H1 (cell line): ENCODE data around the gene SFXN4. TPM values are rescaled to one million over a fixed set of nuclear protein-coding genes. Genes with fewer than 3 reads are reported as not detected.
"Not testable (repeated sequence)": the region's sequence is repeated elsewhere in the genome, so short reads cannot be mapped to it uniquely, and the experiment has no call there.

Experiments used
- CTCF ChIA-PET: fragments of 300-600 bp; sonication (Branson Sonifier 250); formaldehyde crosslinking; loops from one replicate; lab custom pipeline; 2021; ENCODE audit not compliant: partially characterized antibody; lab: Charles Lee
- POLR2A ChIA-PET: fragments of 300-600 bp; sonication (Branson Sonifier 250); formaldehyde crosslinking; loops from one replicate; lab custom pipeline; 2021; ENCODE audit warnings: inconsistent platforms; ENCODE audit not compliant: partially characterized antibody; lab: Charles Lee
- DNase-seq, 2 experiments: peaks; one replicate each; pipeline versions ENCODE4 v3.0.0 to v3.0.0-alpha.2; 2010 to 2022; ENCODE audit warnings: low spot score in 2 of 2, low read depth in 1 of 2, mixed read lengths in 1 of 2
- FAIRE-seq: peaks from 2 replicates; lab custom pipeline; 2011; peaks lifted over from hg19 to GRCh38; lab: Jason Lieb, UNC
- H2AFZ ChIP-seq: 2 replicates; pipeline ENCODE4 v1.8.1; 2012; ENCODE audit warnings: low read length, inconsistent platforms
- H2AK5ac ChIP-seq: 2 replicates; pipeline ENCODE4 v1.6.1; 2013; ENCODE audit warnings: low read depth, low read length
- H2BK120ac ChIP-seq: replicated peaks from 2 replicates; pipeline ENCODE3; 2013; ENCODE audit warnings: low read depth, low read length, inconsistent platforms
- H2BK12ac ChIP-seq: 2 replicates; pipeline ENCODE4 v1.6.1; 2013; ENCODE audit warnings: low read depth, low read length
- H2BK15ac ChIP-seq: 2 replicates; pipeline ENCODE4 v1.6.1; 2013; ENCODE audit warnings: low read length
- H2BK20ac ChIP-seq: 2 replicates; pipeline ENCODE4 v1.6.1; 2013; ENCODE audit warnings: low read length
- H2BK5ac ChIP-seq: 2 replicates; pipeline ENCODE4 v1.6.1; 2013; ENCODE audit warnings: low read depth, low read length
- H3K14ac ChIP-seq: 2 replicates; pipeline ENCODE4 v1.6.1; 2013; ENCODE audit warnings: inconsistent platforms; ENCODE audit not compliant: insufficient read length
- H3K18ac ChIP-seq: 2 replicates; pipeline ENCODE4 v1.6.1; 2013; ENCODE audit warnings: low read length; ENCODE audit errors: extremely low read depth
- H3K23ac ChIP-seq: 2 replicates; pipeline ENCODE4 v1.6.1; 2013; ENCODE audit warnings: inconsistent platforms; ENCODE audit not compliant: insufficient read length
- H3K23me2 ChIP-seq: 2 replicates; pipeline ENCODE4 v1.6.1; 2013; ENCODE audit warnings: low read depth, low read length
- H3K27ac ChIP-seq: 2 replicates; pipeline ENCODE4 v1.6.1; 2011; ENCODE audit warnings: low read depth, low read length, inconsistent platforms
- H3K27me3 ChIP-seq, 4 experiments: replicated peaks in 1 of 4; 1 replicate in 1 of 4; 2 replicates in 3 of 4; pipeline versions ENCODE4 v1.6.1 to v1.8.1; 2011 to 2013; ENCODE audit warnings: low read length in 3 of 4, mild to moderate bottlenecking in 3 of 4, inconsistent platforms in 2 of 4, mixed read lengths in 2 of 4, moderate library complexity in 1 of 4; ENCODE audit not compliant: control insufficient read depth in 3 of 4, insufficient read depth in 3 of 4; ENCODE audit errors: extremely low read depth in 1 of 4
- H3K36me3 ChIP-seq, 4 experiments: 2 replicates each; pipeline versions ENCODE4 v1.6.1 to v1.8.1; 2011 to 2013; ENCODE audit warnings: mild to moderate bottlenecking in 4 of 4, low read length in 3 of 4, moderate library complexity in 2 of 4, control low read depth in 1 of 4, inconsistent platforms in 1 of 4; ENCODE audit not compliant: insufficient read depth in 4 of 4, control insufficient read depth in 2 of 4
- H3K4ac ChIP-seq: replicated peaks from 2 replicates; pipeline ENCODE3; 2013; ENCODE audit warnings: low read length, low read depth, mixed read lengths, inconsistent platforms; ENCODE audit not compliant: insufficient read length
- H3K4me1 ChIP-seq, 4 experiments: replicated peaks in 1 of 4; 1 replicate in 1 of 4; 2 replicates in 3 of 4; pipeline versions ENCODE4 v1.6.1 to v1.8.1; 2011 to 2013; ENCODE audit warnings: low read length in 3 of 4, inconsistent platforms in 2 of 4, mixed read lengths in 1 of 4; ENCODE audit not compliant: insufficient read depth in 4 of 4, control insufficient read depth in 3 of 4
- H3K4me2 ChIP-seq, 2 experiments: 2 replicates each; pipeline versions ENCODE4 v1.6.1 to v1.8.1; 2011 to 2013; ENCODE audit warnings: low read depth in 2 of 2, low read length in 2 of 2, control low read depth in 1 of 2, inconsistent platforms in 1 of 2, mild to moderate bottlenecking in 1 of 2; ENCODE audit not compliant: insufficient read depth in 1 of 2
- H3K4me3 ChIP-seq, 4 experiments: fragments of 200-600, 300-600 bp in 1 of 4; sonication (generic), shearing (Covaris generic), sonication (Bioruptor Twin) in 1 of 4; 2 replicates each; pipeline versions ENCODE4 v1.5.1 to v1.8.1; 2011 to 2016; ENCODE audit warnings: low read length in 4 of 4, low read depth in 3 of 4, control low read depth in 2 of 4, inconsistent platforms in 2 of 4, mild to moderate bottlenecking in 2 of 4, mixed read lengths in 1 of 4, moderate library complexity in 1 of 4; ENCODE audit not compliant: insufficient read depth in 2 of 4; ENCODE audit errors: extremely low read depth in 1 of 4
- H3K56ac ChIP-seq: replicated peaks from 2 replicates; pipeline ENCODE3; 2013; ENCODE audit warnings: low read depth, mild to moderate bottlenecking, mixed read lengths, low read length, inconsistent platforms; ENCODE audit not compliant: insufficient read length
- H3K79me1 ChIP-seq: 2 replicates; pipeline ENCODE4 v1.6.1; 2013; ENCODE audit warnings: low read depth, low read length, control low read depth
- H3K79me2 ChIP-seq, 2 experiments: 2 replicates each; pipeline versions ENCODE4 v1.6.1 to v1.8.1; 2012 to 2013; ENCODE audit warnings: low read length in 2 of 2, mild to moderate bottlenecking in 2 of 2, inconsistent platforms in 1 of 2; ENCODE audit not compliant: insufficient read depth in 2 of 2, control insufficient read depth in 1 of 2
- H3K9ac ChIP-seq, 4 experiments: replicated peaks in 1 of 4; 1 replicate in 1 of 4; 2 replicates in 3 of 4; pipeline versions ENCODE4 v1.6.1 to v1.8.1; 2011 to 2013; ENCODE audit warnings: low read depth in 3 of 4, low read length in 3 of 4, control low read depth in 2 of 4, mild to moderate bottlenecking in 2 of 4, moderate library complexity in 2 of 4, inconsistent platforms in 1 of 4; ENCODE audit errors: extremely low read depth in 1 of 4
- H3K9me3 ChIP-seq, 2 experiments: 2 replicates each; pipeline versions ENCODE4 v1.6.1 to v1.8.1; 2012 to 2013; ENCODE audit warnings: mild to moderate bottlenecking in 2 of 2, moderate library complexity in 2 of 2, control low read depth in 1 of 2, inconsistent platforms in 1 of 2, low read depth in 1 of 2, low read length in 1 of 2, mixed read lengths in 1 of 2; ENCODE audit not compliant: insufficient read depth in 2 of 2
- H4K20me1 ChIP-seq, 2 experiments: replicated peaks in 1 of 2; 2 replicates each; pipeline versions ENCODE3 to v1.8.1; 2011 to 2013; ENCODE audit warnings: inconsistent platforms in 2 of 2, low read length in 2 of 2, mild to moderate bottlenecking in 1 of 2; ENCODE audit not compliant: insufficient read depth in 2 of 2, control insufficient read depth in 1 of 2
- H4K5ac ChIP-seq: 2 replicates; pipeline ENCODE4 v1.6.1; 2013; ENCODE audit warnings: low read length, low read depth, mixed read lengths, inconsistent platforms; ENCODE audit not compliant: insufficient read length
- H4K8ac ChIP-seq: 2 replicates; pipeline ENCODE4 v1.8.0; 2013; ENCODE audit warnings: mild to moderate bottlenecking, moderate library complexity, low read length, inconsistent platforms; ENCODE audit not compliant: insufficient read depth; ENCODE audit errors: extremely low read depth
- H4K91ac ChIP-seq: replicated peaks from 2 replicates; pipeline ENCODE3; 2013; ENCODE audit warnings: low read length, mixed read lengths, inconsistent platforms; ENCODE audit not compliant: insufficient read length
- WGBS, 2 experiments: shearing (Covaris generic) in 1 of 2; methylation state at CpG; one replicate each; pipeline versions ENCODE4 v1.1.6 to v1.1.7; 2013 to 2015; ENCODE audit warnings: low lambda C conversion rate in 2 of 2, mixed read lengths in 2 of 2, inconsistent platforms in 1 of 2, low coverage in 1 of 2, missing lambda C conversion rate in 1 of 2; ENCODE audit not compliant: insufficient replicate concordance in 2 of 2, insufficient coverage in 1 of 2, insufficient read length in 1 of 2; ENCODE audit errors: extremely low coverage in 1 of 2, missing lambda C conversion rate in 1 of 2; 5-methylcytosine and 5-hydroxymethylcytosine counted together
- polyA plus RNA-seq, 7 experiments: library from polyadenylated mRNA; depleted of rRNA in 3 of 7; stranded (reverse) in 5 of 7; unstranded in 2 of 7; fragments of >200 nt in 5 of 7; fragments of 200-250 nt in 2 of 7; gene quantifications; 1 replicate in 5 of 7; 2 replicates in 1 of 7; 4 replicates in 1 of 7; pipeline versions ENCODE4 v1.2.1 to v1.2.3, GENCODE V29; 2011 to 2013; ENCODE audit warnings: missing spikeins in 2 of 7, mixed read lengths in 2 of 7
- total RNA-seq: library from RNA; stranded (reverse); fragmentation: NEBNext Ultra II Directional; extraction: Animal tissue kit (Norgen Biotek cat#: 25700); gene quantifications from 2 replicates; pipeline ENCODE4 v1.2.1, GENCODE V29; 2021

SFXN4 gene
- total and polyA plus RNA-seq, 2 of the 8 experiments (the other 6 are each of a cell fraction or from before 2014, with no cell fraction given) = 15.4 to 21.6 TPM

DNA sequence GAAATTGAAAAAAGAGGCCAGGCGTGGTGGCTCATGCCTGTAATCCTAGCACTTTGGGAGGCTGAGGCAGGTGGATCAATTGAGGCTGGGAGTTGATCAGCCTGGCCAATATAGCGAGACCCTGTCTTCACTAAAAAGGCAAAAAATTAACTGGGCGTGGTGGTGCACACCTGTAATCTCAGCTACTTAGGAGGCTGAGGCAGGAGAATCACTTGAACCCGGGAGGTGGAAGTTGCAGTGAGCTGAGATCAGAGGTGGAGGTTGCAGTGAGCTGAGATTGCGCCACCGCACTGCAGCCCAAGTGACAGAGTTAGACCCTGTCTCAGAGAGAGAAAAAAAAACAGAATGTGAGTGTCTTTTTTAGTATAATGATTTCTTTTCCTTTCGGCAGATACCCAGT is 59.6 kb downstream of the SFXN4 start:
- not testable (repeated sequence) for H3K9me3 ChIP-seq, H4K8ac ChIP-seq, H3K79me1 ChIP-seq, H3K23ac ChIP-seq, H3K27me3 ChIP-seq, H3K56ac ChIP-seq, H3K18ac ChIP-seq, H2BK15ac ChIP-seq, H2BK12ac ChIP-seq, H3K4me1 ChIP-seq, H2BK5ac ChIP-seq, H4K5ac ChIP-seq, H2AFZ ChIP-seq, DNase-seq, H4K20me1 ChIP-seq, H3K4ac ChIP-seq, H3K4me3 ChIP-seq, H4K91ac ChIP-seq, H2AK5ac ChIP-seq, H3K4me2 ChIP-seq, H3K27ac ChIP-seq, H2BK120ac ChIP-seq, FAIRE-seq, H3K23me2 ChIP-seq, H3K9ac ChIP-seq, H2BK20ac ChIP-seq, H3K14ac ChIP-seq
- Histone ChIP-seq H3K36me3 (peaks cover 3 to 30% (median 9%) of the 10 kb centered on the region in 4 experiments; a peak in 6 of 8 replicates), H3K79me2 (peaks cover 0 to 14% of the 10 kb centered on the region in 2 experiments; a peak in 2 of 4 replicates)
- POLR2A ChIA-PET = interaction anchor here (0.9 to 1.5 kb wide), 3 partner anchors 8 to 65 kb away, joined by 3 to 8 read pairs (median 3); no protein-coding TSS in a partner anchor
- WGBS, 2 experiments = 95% methylated on average over 7 of the region's 7 CpGs; no CpG with 5 or more reads in 1 of the 2 experiments
- CTCF ChIA-PET = interaction anchor here (0.9 kb wide), 1 partner anchor 1485 kb away, joined by 4 read pairs; no protein-coding TSS in a partner anchor
